ENCODE results near the gene DNAJC18. TPM values are rescaled to one million over a fixed set of nuclear protein-coding genes. Genes with fewer than 3 reads are reported as not detected.

Gene DNAJC18
- total and polyA plus RNA-seq, 2 experiments from 2014 or later, result 13.4 to 18.9 TPM

- TF ChIP-seq STAT1 (IDR thresholded peaks at IDR 0.05; ENCODE audit: unreplicated experiment), result no peak
- no peak for TF ChIP-seq POLR2AphosphoS5 (IDR thresholded peaks at IDR 0.05; ENCODE audit: low read depth)
- TF ChIP-seq CTCF (conservative IDR thresholded peaks at IDR 0.05; ENCODE audit: low read depth in 2 of 2), result no peak
Measured at GRCh38 chr5:139475865-139476617, 36.7 kb upstream of the DNAJC18 start (continued).

- no peaks in the 10 kb centered on the region for H3K9me2 ChIP-seq (ENCODE audit: insufficient read depth)
- H3K27ac ChIP-seq (ENCODE audit: low read depth), result no peak overlapping the region
- DNase-seq (ENCODE audit: low spot score) (no peak), ATAC-seq (no peak)
- no peak overlapping the region for H3K4me3 ChIP-seq
- Mint-ChIP-seq H3K4me3 (no peak overlapping the region), H3K27ac (no peak overlapping the region), H3K36me3 (ENCODE audit: low read depth) (no peaks in the 10 kb centered on the region; the same call in 2 of the 3 replicates), H3K27me3 (ENCODE audit: insufficient read depth, low read depth, poor library complexity) (peaks cover 25% of the 10 kb centered on the region), H3K4me1 (peaks cover 29% of the 10 kb centered on the region), H3K9me3 (no peaks in the 10 kb centered on the region)
- H3K79me2 ChIP-seq (replicated peaks; ENCODE audit: insufficient read depth), result no peaks in the 10 kb centered on the region
- H3K4me2 ChIP-seq, result no peak overlapping the region
- H3K36me3 ChIP-seq (ENCODE audit: insufficient read depth), result no peaks in the 10 kb centered on the region
- H3F3A ChIP-seq (replicated peaks; ENCODE audit: low read depth), result no peaks in the 10 kb centered on the region
- H4K20me1 ChIP-seq (replicated peaks; ENCODE audit: insufficient read depth), result no peaks in the 10 kb centered on the region
- H3K4me1 ChIP-seq (ENCODE audit: insufficient read depth), result peaks cover 17% of the 10 kb centered on the region
- no peaks in the 10 kb centered on the region for H3K27me3 ChIP-seq (ENCODE audit: insufficient read depth)
- no peak overlapping the region for H2AFZ ChIP-seq
- no peak for TF ChIP-seq ZNF331 (CRISPR knock-in tag; IDR thresholded peaks at IDR 0.05; ENCODE audit: low read depth)
- TF ChIP-seq JUNB (IDR thresholded peaks at IDR 0.05; ENCODE audit: unreplicated experiment), result no peak
- no peak for TF ChIP-seq EZH2 (IDR thresholded peaks at IDR 0.05; ENCODE audit: low read depth, unreplicated experiment)
- no peak for TF ChIP-seq ZNF462 (CRISPR knock-in tag; IDR thresholded peaks at IDR 0.05)
- TF ChIP-seq POLR2AphosphoS5 (IDR thresholded peaks at IDR 0.05; ENCODE audit: low read depth), result no peak
- no peak for TF ChIP-seq REST (IDR thresholded peaks at IDR 0.05; ENCODE audit: unreplicated experiment)
- TF ChIP-seq STAT1 (IDR thresholded peaks at IDR 0.05; ENCODE audit: unreplicated experiment), result no peak
- TF ChIP-seq EZH2phosphoT487 (IDR thresholded peaks at IDR 0.05; ENCODE audit: unreplicated experiment), result no peak
- TF ChIP-seq NANOG (IDR thresholded peaks at IDR 0.05; ENCODE audit: borderline replicate concordance), result no peak
Measured at GRCh38 chr5:139474890-139475791, 35.8 kb upstream of the DNAJC18 start.
